Adrenal gland (tissue), 12 donors: ENCODE results near the gene RYR2. TPM values are rescaled to one million over a fixed set of nuclear protein-coding genes. Genes with fewer than 3 reads are reported as not detected.
"Not testable (repeated sequence)": the region's sequence is repeated elsewhere in the genome, so short reads cannot be mapped to it uniquely, and the experiment has no call there.

Experiments used
- DNase-seq, 7 donors: peaks; one replicate each; pipeline ENCODE4 v3.0.0-alpha.2; 2019 to 2020
- H3K27ac ChIP-seq, 5 donors: fragments of 200-600 bp; sonication (generic) in 4 of 5; 1 replicate in 3 of 5; 2 replicates in 2 of 5; pipeline versions ENCODE4 v1.5.1 to v1.8.0; 2016 to 2020; ENCODE audit warnings: mild to moderate bottlenecking in 1 of 5
- H3K27me3 ChIP-seq: fragments of 200-600 bp; 2 replicates; pipeline ENCODE4 v1.8.0; 2021
- H3K36me3 ChIP-seq, 2 donors: fragments of 200-600 bp; replicated peaks in 1 of 2; 1 replicate in 1 of 2; 2 replicates in 1 of 2; pipeline versions ENCODE4 v1.5.1 to v1.8.0; 2018 to 2022
- H3K4me1 ChIP-seq, 2 donors: fragments of 200-600 bp; replicated peaks in 1 of 2; 1 replicate in 1 of 2; 2 replicates in 1 of 2; pipeline versions ENCODE4 v1.5.1 to v1.8.0; 2018 to 2021
- H3K4me3 ChIP-seq, 4 donors: fragments of 200-600 bp; sonication (generic) in 3 of 4; one replicate each; pipeline ENCODE4 v1.5.1; 2016 to 2018
- H3K9me3 ChIP-seq, 3 donors: fragments of 200-600 bp; sonication (generic) in 1 of 3; replicated peaks in 1 of 3; 1 replicate in 2 of 3; 2 replicates in 1 of 3; pipeline versions ENCODE4 v1.5.1 to v1.8.0; 2016 to 2021
- CTCF ChIP-seq, 6 experiments: fragments of 450-650 bp in 4 of 6; fragments of 200-600 bp in 2 of 6; sonication (generic) in 1 of 6; IDR thresholded peaks; 1 replicate in 5 of 6; 2 replicates in 1 of 6; pipeline versions ENCODE4 v1.5.1 to v1.8.0; 2016 to 2021; ENCODE audit warnings: antibody characterized with exemption in 6 of 6, mild to moderate bottlenecking in 2 of 6, moderate library complexity in 1 of 6
- POLR2A ChIP-seq, 2 donors: fragments of 450-650 bp; IDR thresholded peaks; one replicate each; pipeline ENCODE4 v1.6.1; 2017; ENCODE audit warnings: antibody characterized with exemption in 2 of 2, mild to moderate bottlenecking in 2 of 2, moderate library complexity in 1 of 2
- WGBS, 4 donors: extraction: QIAGEN DNeasy Blood & Tissue Kit in 2 of 4; methylation state at CpG; one replicate each; pipeline versions ENCODE4 v1.1.5 to v1.1.7; 2013 to 2017; 5-methylcytosine and 5-hydroxymethylcytosine counted together
- intact Hi-C, 2 donors: fragments of 100-400 bp; cut with DNase I; formaldehyde crosslinking; loops; one replicate each; pipeline versions ENCODE4 v1.14.1 to v1.15.0; 2022 to 2023
- polyA plus RNA-seq, 3 donors: library from polyadenylated mRNA; stranded (reverse); fragments of 200-250 nt in 2 of 3; fragments of 350-450 nt in 1 of 3; fragmentation: Illumina TruSeq in 1 of 3; extraction: RNeasy Lipid Tissue Mini Kit (QIAGEN cat#74804) in 1 of 3; gene quantifications; one replicate each; pipeline ENCODE4 v1.2.3, GENCODE V29; 2013 to 2014
- total RNA-seq, 9 donors: library from RNA; depleted of rRNA in 4 of 9; stranded (reverse); fragments of >200 nt in 4 of 9; fragments of 120-200 nt in 1 of 9; fragmentation: NEBNext Ultra II Directional in 1 of 9; extraction: Animal tissue kit (Norgen Biotek cat#: 25700) in 1 of 9; gene quantifications; one replicate each; pipeline versions ENCODE4 v1.1.0 to v1.2.4, GENCODE V29; 2013 to 2023
- donor health status: healthy with polysubstance abuse.
- donor health status: Bipolar disorder and iron deficiency.
- donor health status: DM: yes; HTN: yes; CAD: no.
- donor health status: DM: no; HTN: no; CAD: no.
- donor health status: DM: no; HTN: no; CAD: no.
- donor health status: DM: yes; HTN: yes; CAD: no.

RYR2 gene
- total and polyA plus RNA-seq, 12 donors = 0.07 to 6.3 (median 0.18) TPM; not detected in 1

- no peaks in the 10 kb centered on the region for H3K27me3 ChIP-seq
- H3K9me3 ChIP-seq = no peaks in the 10 kb centered on the region
- H3K36me3 ChIP-seq = no peaks in the 10 kb centered on the region
- no peak for DNase-seq
- 53 to 70% (median 61%) methylated on average over 1 of the region's 1 CpG for WGBS, 4 donors
- no peaks in the 10 kb centered on the region for H3K4me1 ChIP-seq
- no peak overlapping the region for H3K27ac ChIP-seq
- intact Hi-C loops = no loop called here
- TF ChIP-seq POLR2A (IDR thresholded peaks at IDR 0.05) = no peak
- no peak for TF ChIP-seq CTCF (IDR thresholded peaks at IDR 0.05)
- H3K4me3 ChIP-seq = no peak overlapping the region
Measured at GRCh38 chr1:237355022-237355421, 313.0 kb downstream of the RYR2 start.

GRCh38 chr1:237358555-237358954 lies 316.6 kb downstream of the RYR2 start:
- no peaks in the 10 kb centered on the region for H3K9me3 ChIP-seq
- no peak for TF ChIP-seq POLR2A (IDR thresholded peaks at IDR 0.05)
- TF ChIP-seq CTCF (IDR thresholded peaks at IDR 0.05) = no peak
- H3K4me1 ChIP-seq = no peaks in the 10 kb centered on the region
- 50 to 96% (median 85%) methylated on average over 1 of the region's 1 CpG for WGBS, 4 donors
- DNase-seq = no peak
- no peak overlapping the region for H3K27ac ChIP-seq
- no peaks in the 10 kb centered on the region for H3K36me3 ChIP-seq
- intact Hi-C loops = no loop called here
- H3K4me3 ChIP-seq = no peak overlapping the region
- H3K27me3 ChIP-seq = no peaks in the 10 kb centered on the region

GRCh38 chr1:237367758-237368157 lies 325.8 kb downstream of the RYR2 start:
- no peaks in the 10 kb centered on the region for H3K27me3 ChIP-seq
- DNase-seq = no peak
- WGBS, 4 donors = 61 to 77% (median 74%) methylated on average over 2 of the region's 2 CpGs
- no peaks in the 10 kb centered on the region for H3K4me1 ChIP-seq
- H3K9me3 ChIP-seq = no peaks in the 10 kb centered on the region
- H3K27ac ChIP-seq = no peak overlapping the region
- intact Hi-C loops = no loop called here
- H3K4me3 ChIP-seq = no peak overlapping the region
- H3K36me3 ChIP-seq = no peaks in the 10 kb centered on the region
- no peak for TF ChIP-seq POLR2A (IDR thresholded peaks at IDR 0.05)
- no peak for TF ChIP-seq CTCF (IDR thresholded peaks at IDR 0.05)

GRCh38 chr1:237371477-237371876 lies 329.5 kb downstream of the RYR2 start:
- H3K4me1 ChIP-seq, H3K27me3 ChIP-seq, intact Hi-C loops, DNase-seq, H3K27ac ChIP-seq, H3K4me3 ChIP-seq, H3K9me3 ChIP-seq, H3K36me3 ChIP-seq: not testable (repeated sequence)
- 57 to 89% (median 83%) methylated on average over 2 to 3 of the region's 3 CpGs for WGBS, 4 donors

- Histone ChIP-seq H3K9me3 (no peaks in the 10 kb centered on the region), H3K36me3 (no peaks in the 10 kb centered on the region), H3K4me1 (no peaks in the 10 kb centered on the region), H3K27me3 (no peaks in the 10 kb centered on the region), H3K27ac (no peak overlapping the region), H3K4me3 (no peak overlapping the region)
- DNase-seq = no peak
- 29 to 50% (median 42%) methylated on average over 3 of the region's 3 CpGs for WGBS, 4 donors
- intact Hi-C loops = no loop called here
- TF ChIP-seq POLR2A (IDR thresholded peaks at IDR 0.05) (no peak), CTCF (IDR thresholded peaks at IDR 0.05) (no peak)
Measured at GRCh38 chr1:237383791-237384190, 341.8 kb downstream of the RYR2 start.
